Measurements from ENCODE around the gene S100G.

The S100G gene

GRCh38 chrX:16666541-16666940 lies 16.6 kb downstream of the S100G start:
- no peak for DNase-seq
- Histone ChIP-seq H3K9me2 (replicated peaks; ENCODE audit: insufficient read depth, low read length) (no peaks in the 10 kb centered on the region), H3K9me3 (replicated peaks; ENCODE audit: insufficient read depth, low read length) (no peaks in the 10 kb centered on the region), H3K9ac (ENCODE audit: low read length) (no peak overlapping the region), H3F3A (ENCODE audit: insufficient read depth, low read length) (no peaks in the 10 kb centered on the region), H3K4me2 (ENCODE audit: low read depth, low read length) (no peak overlapping the region), H3K4me1 (ENCODE audit: low read length) (no peaks in the 10 kb centered on the region), H3K79me2 (ENCODE audit: low read length) (no peaks in the 10 kb centered on the region), H3K27ac (ENCODE audit: low read length) (no peak overlapping the region), H3K27me3 (replicated peaks; ENCODE audit: insufficient read depth, low read length) (no peaks in the 10 kb centered on the region), H3K4me3 (ENCODE audit: low read length) (no peak overlapping the region), H2AFZ (ENCODE audit: low read length) (no peak overlapping the region), H3K36me3 (replicated peaks; ENCODE audit: insufficient read depth, low read length) (no peaks in the 10 kb centered on the region), H4K20me1 (ENCODE audit: insufficient read depth, low read length) (no peaks in the 10 kb centered on the region)
- TF ChIP-seq CTCF (IDR thresholded peaks at IDR 0.05; ENCODE audit: low read length): no peak
- TF ChIP-seq EZH2phosphoT487 (IDR thresholded peaks at IDR 0.05; ENCODE audit: low read length): no peak
- no peak for TF ChIP-seq EZH2 (optimal IDR thresholded peaks at IDR 0.05; ENCODE audit: low read depth, low read length)

GRCh38 chrX:16671005-16671404 lies 21.0 kb downstream of the S100G start:
- Histone ChIP-seq H3K4me2 (ENCODE audit: low read depth, low read length) (no peak overlapping the region), H3K9ac (ENCODE audit: low read length) (no peak overlapping the region), H3K79me2 (ENCODE audit: low read length) (no peaks in the 10 kb centered on the region), H3K9me3 (replicated peaks; ENCODE audit: insufficient read depth, low read length) (no peaks in the 10 kb centered on the region), H3K27ac (ENCODE audit: low read length) (no peak overlapping the region), H4K20me1 (ENCODE audit: insufficient read depth, low read length) (no peaks in the 10 kb centered on the region), H3K4me3 (ENCODE audit: low read length) (no peak overlapping the region), H3K4me1 (ENCODE audit: low read length) (no peaks in the 10 kb centered on the region), H3F3A (ENCODE audit: insufficient read depth, low read length) (no peaks in the 10 kb centered on the region), H3K27me3 (replicated peaks; ENCODE audit: insufficient read depth, low read length) (no peaks in the 10 kb centered on the region), H3K36me3 (replicated peaks; ENCODE audit: insufficient read depth, low read length) (no peaks in the 10 kb centered on the region), H2AFZ (ENCODE audit: low read length) (no peak overlapping the region), H3K9me2 (replicated peaks; ENCODE audit: insufficient read depth, low read length) (no peaks in the 10 kb centered on the region)
- DNase-seq: peak; percentile 27
- TF ChIP-seq EZH2phosphoT487 (IDR thresholded peaks at IDR 0.05; ENCODE audit: low read length) (no peak), CTCF (IDR thresholded peaks at IDR 0.05; ENCODE audit: low read length) (peak; percentile 31), EZH2 (optimal IDR thresholded peaks at IDR 0.05; ENCODE audit: low read depth, low read length) (no peak)

GRCh38 chrX:16678689-16679088 lies 28.7 kb downstream of the S100G start:
- Histone ChIP-seq H3K9me3 (replicated peaks; ENCODE audit: insufficient read depth, low read length) (no peaks in the 10 kb centered on the region), H3K9me2 (replicated peaks; ENCODE audit: insufficient read depth, low read length) (no peaks in the 10 kb centered on the region), H2AFZ (ENCODE audit: low read length) (no peak overlapping the region), H3K27me3 (replicated peaks; ENCODE audit: insufficient read depth, low read length) (no peaks in the 10 kb centered on the region), H3K9ac (ENCODE audit: low read length) (no peak overlapping the region), H3K36me3 (replicated peaks; ENCODE audit: insufficient read depth, low read length) (no peaks in the 10 kb centered on the region), H3F3A (ENCODE audit: insufficient read depth, low read length) (no peaks in the 10 kb centered on the region), H3K79me2 (ENCODE audit: low read length) (no peaks in the 10 kb centered on the region), H3K27ac (ENCODE audit: low read length) (no peak overlapping the region), H3K4me2 (ENCODE audit: low read depth, low read length) (no peak overlapping the region), H3K4me1 (ENCODE audit: low read length) (no peaks in the 10 kb centered on the region), H4K20me1 (ENCODE audit: insufficient read depth, low read length) (no peaks in the 10 kb centered on the region), H3K4me3 (ENCODE audit: low read length) (no peak overlapping the region)
- no peak for DNase-seq
- no peak for TF ChIP-seq EZH2 (optimal IDR thresholded peaks at IDR 0.05; ENCODE audit: low read depth, low read length)
- no peak for TF ChIP-seq EZH2phosphoT487 (IDR thresholded peaks at IDR 0.05; ENCODE audit: low read length)
- TF ChIP-seq CTCF (IDR thresholded peaks at IDR 0.05; ENCODE audit: low read length): no peak

Data from MM.1S (cell line).